ENCODE measurements around the gene IL11.

The IL11 gene

GRCh38 chr19:55384920-55385723, 14.9 kb upstream of the IL11 start:
- Histone ChIP-seq H3K27me3 (ENCODE audit: insufficient read depth, low read length, poor library complexity) (no peaks in the 10 kb centered on the region), H3K4me3 (ENCODE audit: low read length) (peak overlapping the region; percentile 73), H3K4ac (ENCODE audit: low read depth, low read length) (no peak overlapping the region), H3K79me2 (ENCODE audit: control insufficient read depth, insufficient read depth, low read length) (peaks cover 29% of the 10 kb centered on the region), H3K36me3 (ENCODE audit: control insufficient read depth, insufficient read depth, low read length) (peaks cover 21% of the 10 kb centered on the region), H3K27ac (ENCODE audit: low read depth, low read length) (peak overlapping the region; percentile 85), H2BK15ac (replicated peaks; ENCODE audit: low read depth) (no peak overlapping the region), H3K4me1 (ENCODE audit: control insufficient read depth, low read depth, low read length) (peaks cover 13% of the 10 kb centered on the region), H2AK5ac (ENCODE audit: low read length) (no peak overlapping the region), H2BK120ac (ENCODE audit: low read depth, low read length) (no peak overlapping the region), H3K4me2 (ENCODE audit: low read length) (peak overlapping the region; percentile 98), H4K5ac (ENCODE audit: low read length) (peak overlapping the region; percentile 98), H2BK5ac (ENCODE audit: low read length) (peak overlapping the region; percentile 97), H4K8ac (ENCODE audit: low read depth, low read length) (no peak overlapping the region), H3K23ac (ENCODE audit: low read length) (peak overlapping the region; percentile 95), H3K56ac (ENCODE audit: low read length) (peak overlapping the region; percentile 100), H3K18ac (ENCODE audit: low read length) (peak overlapping the region; percentile 75), H3K79me1 (ENCODE audit: low read length) (peaks cover 23% of the 10 kb centered on the region), H3K9ac (ENCODE audit: low read length) (peak overlapping the region; percentile 99)
- DNase-seq = peak; percentile 98
- no CpG with 5 or more reads among the region's 34 CpGs for WGBS (ENCODE audit: extremely low coverage, insufficient coverage, low lambda C conversion rate)

- no peak within 1 kb of the TSS for H2BK120ac ChIP-seq (ENCODE audit: low read depth, low read length)
- no CpG with 5 or more reads among the region's 72 CpGs for WGBS (ENCODE audit: extremely low coverage, insufficient coverage, low lambda C conversion rate)
- peak within 1 kb of the TSS; percentile 55 for H2AK5ac ChIP-seq (ENCODE audit: low read length)
- H3K18ac ChIP-seq (ENCODE audit: low read length) = peak within 1 kb of the TSS; percentile 75
- H3K56ac ChIP-seq (ENCODE audit: low read length) = peak within 1 kb of the TSS; percentile 89
- no peaks in the 10 kb centered on the region for H3K27me3 ChIP-seq (ENCODE audit: insufficient read depth, low read length, poor library complexity)
- H4K8ac ChIP-seq (ENCODE audit: low read depth, low read length) = no peak within 1 kb of the TSS
- H3K4me1 ChIP-seq (ENCODE audit: control insufficient read depth, low read depth, low read length) = peaks cover 13% of the 10 kb centered on the region
- H2BK5ac ChIP-seq (ENCODE audit: low read length) = peak within 1 kb of the TSS; percentile 43
- H3K36me3 ChIP-seq (ENCODE audit: control insufficient read depth, insufficient read depth, low read length) = peaks cover 19% of the 10 kb centered on the region
- DNase-seq = no peak
- H3K27ac ChIP-seq (ENCODE audit: low read depth, low read length) = peak within 1 kb of the TSS; percentile 71
- peak within 1 kb of the TSS; percentile 41 for H3K4ac ChIP-seq (ENCODE audit: low read depth, low read length)
- H4K5ac ChIP-seq (ENCODE audit: low read length) = no peak within 1 kb of the TSS
- H3K79me1 ChIP-seq (ENCODE audit: low read length) = peaks cover 23% of the 10 kb centered on the region
- peak within 1 kb of the TSS; percentile 99 for H3K9ac ChIP-seq (ENCODE audit: low read length)
- peaks cover 29% of the 10 kb centered on the region for H3K79me2 ChIP-seq (ENCODE audit: control insufficient read depth, insufficient read depth, low read length)
- H3K4me3 ChIP-seq (ENCODE audit: low read length) = peak within 1 kb of the TSS; percentile 42
- H3K23ac ChIP-seq (ENCODE audit: low read length) = peak within 1 kb of the TSS; percentile 66
- no peak within 1 kb of the TSS for H2BK15ac ChIP-seq (replicated peaks; ENCODE audit: low read depth)
- peak within 1 kb of the TSS; percentile 66 for H3K4me2 ChIP-seq (ENCODE audit: low read length)
Measured at GRCh38 chr19:55384131-55384919, 14.1 kb upstream of the IL11 start, which contains the start of gene TMEM238. TSS of gene TMEM238 (minus strand) at chr19:55384292. CDS start at chr19:55384259, 33 bp downstream.

DNA sequence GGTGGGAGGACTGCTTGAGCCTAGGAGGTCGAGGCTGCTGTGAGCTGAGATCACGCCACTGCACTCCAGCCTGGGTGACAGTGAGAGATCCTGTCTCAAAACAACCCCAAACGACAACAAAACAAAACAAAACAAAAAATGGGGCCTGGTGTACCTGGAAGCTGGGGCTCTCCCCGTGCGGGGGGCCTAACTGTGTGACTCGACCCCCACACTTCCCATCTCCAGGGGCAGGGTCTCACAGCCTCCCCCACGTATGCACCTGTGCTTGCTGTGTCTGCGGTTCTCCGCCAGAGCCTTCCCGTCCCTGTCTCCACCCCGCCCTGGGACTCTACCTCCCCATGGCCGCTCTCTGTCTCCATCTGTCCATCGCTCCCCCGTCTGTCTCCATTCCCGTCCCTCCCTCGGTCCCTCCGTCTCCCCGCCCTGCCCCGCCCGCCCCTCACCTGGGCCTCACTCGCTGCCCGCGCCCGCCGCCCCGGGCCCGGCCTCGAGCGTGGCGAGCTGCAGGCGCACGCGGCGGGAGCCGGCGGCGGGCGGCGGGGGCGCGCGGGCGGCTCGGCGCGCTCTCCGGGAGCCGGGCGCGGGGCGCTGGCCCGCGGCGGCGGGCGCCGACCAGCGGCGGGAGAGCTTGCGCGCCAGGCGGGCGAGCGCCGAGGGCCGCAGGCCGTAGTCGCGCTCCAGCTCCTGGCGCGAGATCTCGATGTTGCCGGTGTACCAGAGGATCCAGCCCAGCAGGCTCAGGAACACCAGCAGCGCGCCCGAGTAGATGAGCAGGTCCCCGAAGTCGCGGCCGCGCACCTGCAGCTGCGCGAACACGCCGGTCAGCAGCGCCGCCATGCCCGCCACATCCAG, 13.2 kb upstream of the IL11 start:
- H3K27me3 ChIP-seq (ENCODE audit: insufficient read depth, low read length, poor library complexity) = no peaks in the 10 kb centered on the region
- peaks cover 13% of the 10 kb centered on the region for H3K36me3 ChIP-seq (ENCODE audit: control insufficient read depth, insufficient read depth, low read length)
- no peak overlapping the region for H2BK15ac ChIP-seq (replicated peaks; ENCODE audit: low read depth)
- no peak overlapping the region for H4K8ac ChIP-seq (ENCODE audit: low read depth, low read length)
- peak overlapping the region; percentile 99 for H3K9ac ChIP-seq (ENCODE audit: low read length)
- H3K4me1 ChIP-seq (ENCODE audit: control insufficient read depth, low read depth, low read length) = peaks cover 13% of the 10 kb centered on the region
- peak; percentile 78 for DNase-seq
- WGBS (ENCODE audit: extremely low coverage, insufficient coverage, low lambda C conversion rate) = no CpG with 5 or more reads among the region's 88 CpGs
- peak overlapping the region; percentile 41 for H3K4ac ChIP-seq (ENCODE audit: low read depth, low read length)
- peaks cover 27% of the 10 kb centered on the region for H3K79me2 ChIP-seq (ENCODE audit: control insufficient read depth, insufficient read depth, low read length)
- peak overlapping the region; percentile 75 for H3K18ac ChIP-seq (ENCODE audit: low read length)
- H3K79me1 ChIP-seq (ENCODE audit: low read length) = peaks cover 19% of the 10 kb centered on the region
- peak overlapping the region; percentile 43 for H3K27ac ChIP-seq (ENCODE audit: low read depth, low read length)
- H2BK5ac ChIP-seq (ENCODE audit: low read length) = no peak overlapping the region
- H3K56ac ChIP-seq (ENCODE audit: low read length) = peak overlapping the region; percentile 89
- H3K23ac ChIP-seq (ENCODE audit: low read length) = peak overlapping the region; percentile 66
- H3K4me2 ChIP-seq (ENCODE audit: low read length) = peak overlapping the region; percentile 66
- H2BK120ac ChIP-seq (ENCODE audit: low read depth, low read length) = no peak overlapping the region
- no peak overlapping the region for H4K5ac ChIP-seq (ENCODE audit: low read length)
- H2AK5ac ChIP-seq (ENCODE audit: low read length) = no peak overlapping the region
- H3K4me3 ChIP-seq (ENCODE audit: low read length) = peak overlapping the region; percentile 42

DNA sequence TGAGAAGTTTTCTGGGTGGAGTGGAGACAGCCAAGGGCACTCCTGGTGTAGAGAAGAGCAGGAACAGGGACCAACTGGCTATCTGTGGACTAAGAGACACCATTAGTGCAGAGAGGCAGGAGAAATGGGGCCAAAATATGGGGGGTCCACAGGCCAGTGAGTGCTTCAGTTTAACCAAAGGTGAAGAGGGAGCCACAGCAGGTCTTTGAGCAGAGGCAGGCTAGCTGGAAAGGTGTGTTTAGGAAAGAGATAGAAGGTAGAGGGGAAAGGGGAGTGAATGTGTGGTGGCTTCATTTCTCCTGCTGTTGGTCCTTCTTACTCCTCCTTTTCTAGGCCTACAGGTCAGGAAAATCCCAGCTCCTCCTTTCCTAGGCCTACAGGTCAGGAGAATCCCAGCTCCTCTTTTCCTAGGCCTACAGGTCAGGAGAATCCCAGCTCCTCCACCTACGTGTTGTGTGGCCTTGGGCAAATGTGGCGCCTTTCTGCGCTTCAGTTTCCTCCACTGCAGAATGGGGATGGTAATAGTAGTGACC, 12.3 kb upstream of the IL11 start:
- Histone ChIP-seq H3K23ac (ENCODE audit: low read length) (no peak overlapping the region), H4K5ac (ENCODE audit: low read length) (no peak overlapping the region)

DNA sequence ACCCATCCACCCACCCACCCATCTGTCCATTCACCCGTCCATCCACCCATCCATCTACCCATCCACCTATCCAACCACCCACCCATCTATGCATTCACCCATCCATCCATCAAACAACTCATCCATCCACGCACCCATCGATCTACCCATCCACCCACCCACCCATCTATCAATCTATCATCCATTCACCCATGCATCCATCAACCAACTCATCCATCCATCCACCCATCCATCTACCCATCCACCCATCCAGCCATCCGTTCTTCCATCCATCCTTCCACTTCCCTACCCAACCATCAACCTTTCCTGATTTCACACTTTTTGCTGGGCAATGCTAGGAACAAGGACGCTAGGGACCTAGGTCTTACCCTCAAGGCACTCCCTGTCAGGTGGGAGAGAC, 11.8 kb upstream of the IL11 start:
- no peaks in the 10 kb centered on the region for H3K27me3 ChIP-seq (ENCODE audit: insufficient read depth, low read length, poor library complexity)

More for the DNA sequence above, 12.3 kb upstream of the IL11 start:
- Histone ChIP-seq H2BK15ac (replicated peaks; ENCODE audit: low read depth) (no peak overlapping the region), H3K4me3 (ENCODE audit: low read length) (no peak overlapping the region), H3K79me1 (ENCODE audit: low read length) (peaks cover 12% of the 10 kb centered on the region), H3K27me3 (ENCODE audit: insufficient read depth, low read length, poor library complexity) (no peaks in the 10 kb centered on the region), H3K4ac (ENCODE audit: low read depth, low read length) (no peak overlapping the region), H3K27ac (ENCODE audit: low read depth, low read length) (no peak overlapping the region), H3K79me2 (ENCODE audit: control insufficient read depth, insufficient read depth, low read length) (peaks cover 18% of the 10 kb centered on the region), H2AK5ac (ENCODE audit: low read length) (no peak overlapping the region), H3K4me2 (ENCODE audit: low read length) (no peak overlapping the region), H3K9ac (ENCODE audit: low read length) (no peak overlapping the region), H3K4me1 (ENCODE audit: control insufficient read depth, low read depth, low read length) (peaks cover 9% of the 10 kb centered on the region), H3K36me3 (ENCODE audit: control insufficient read depth, insufficient read depth, low read length) (peaks cover 6% of the 10 kb centered on the region), H4K8ac (ENCODE audit: low read depth, low read length) (no peak overlapping the region), H2BK120ac (ENCODE audit: low read depth, low read length) (no peak overlapping the region), H3K56ac (ENCODE audit: low read length) (no peak overlapping the region), H2BK5ac (ENCODE audit: low read length) (no peak overlapping the region), H3K18ac (ENCODE audit: low read length) (no peak overlapping the region)
- no peak for DNase-seq
- no CpG with 5 or more reads among the region's 3 CpGs for WGBS (ENCODE audit: extremely low coverage, insufficient coverage, low lambda C conversion rate)

More for the DNA sequence above, 11.8 kb upstream of the IL11 start:
- peaks cover 1% of the 10 kb centered on the region for H3K36me3 ChIP-seq (ENCODE audit: control insufficient read depth, insufficient read depth, low read length)
- peaks cover 12% of the 10 kb centered on the region for H3K79me2 ChIP-seq (ENCODE audit: control insufficient read depth, insufficient read depth, low read length)
- peaks cover 6% of the 10 kb centered on the region for H3K79me1 ChIP-seq (ENCODE audit: low read length)
- H2AK5ac ChIP-seq (ENCODE audit: low read length) = no peak overlapping the region
- DNase-seq = no peak
- no peak overlapping the region for H2BK15ac ChIP-seq (replicated peaks; ENCODE audit: low read depth)
- WGBS (ENCODE audit: extremely low coverage, insufficient coverage, low lambda C conversion rate) = 100% methylated on average over 3 of the region's 5 CpGs
- H3K23ac ChIP-seq (ENCODE audit: low read length) = no peak overlapping the region
- no peak overlapping the region for H3K4me2 ChIP-seq (ENCODE audit: low read length)
- H3K18ac ChIP-seq (ENCODE audit: low read length) = no peak overlapping the region
- H2BK5ac ChIP-seq (ENCODE audit: low read length) = no peak overlapping the region
- H3K4me1 ChIP-seq (ENCODE audit: control insufficient read depth, low read depth, low read length) = peaks cover 6% of the 10 kb centered on the region
- no peak overlapping the region for H2BK120ac ChIP-seq (ENCODE audit: low read depth, low read length)
- H4K8ac ChIP-seq (ENCODE audit: low read depth, low read length) = no peak overlapping the region
- H3K4ac ChIP-seq (ENCODE audit: low read depth, low read length) = no peak overlapping the region
- H3K27ac ChIP-seq (ENCODE audit: low read depth, low read length) = no peak overlapping the region
- no peak overlapping the region for H3K9ac ChIP-seq (ENCODE audit: low read length)
- no peak overlapping the region for H4K5ac ChIP-seq (ENCODE audit: low read length)
- no peak overlapping the region for H3K56ac ChIP-seq (ENCODE audit: low read length)
- H3K4me3 ChIP-seq (ENCODE audit: low read length) = no peak overlapping the region

Data from mesendoderm (in vitro differentiated cells).